ENCODE results near the gene SLC25A18.

Gene SLC25A18

GRCh38 chr22:17638182-17638431 is 74.8 kb downstream of the SLC25A18 start:
- H3K9ac ChIP-seq = peak overlapping the region; percentile 87

DNA sequence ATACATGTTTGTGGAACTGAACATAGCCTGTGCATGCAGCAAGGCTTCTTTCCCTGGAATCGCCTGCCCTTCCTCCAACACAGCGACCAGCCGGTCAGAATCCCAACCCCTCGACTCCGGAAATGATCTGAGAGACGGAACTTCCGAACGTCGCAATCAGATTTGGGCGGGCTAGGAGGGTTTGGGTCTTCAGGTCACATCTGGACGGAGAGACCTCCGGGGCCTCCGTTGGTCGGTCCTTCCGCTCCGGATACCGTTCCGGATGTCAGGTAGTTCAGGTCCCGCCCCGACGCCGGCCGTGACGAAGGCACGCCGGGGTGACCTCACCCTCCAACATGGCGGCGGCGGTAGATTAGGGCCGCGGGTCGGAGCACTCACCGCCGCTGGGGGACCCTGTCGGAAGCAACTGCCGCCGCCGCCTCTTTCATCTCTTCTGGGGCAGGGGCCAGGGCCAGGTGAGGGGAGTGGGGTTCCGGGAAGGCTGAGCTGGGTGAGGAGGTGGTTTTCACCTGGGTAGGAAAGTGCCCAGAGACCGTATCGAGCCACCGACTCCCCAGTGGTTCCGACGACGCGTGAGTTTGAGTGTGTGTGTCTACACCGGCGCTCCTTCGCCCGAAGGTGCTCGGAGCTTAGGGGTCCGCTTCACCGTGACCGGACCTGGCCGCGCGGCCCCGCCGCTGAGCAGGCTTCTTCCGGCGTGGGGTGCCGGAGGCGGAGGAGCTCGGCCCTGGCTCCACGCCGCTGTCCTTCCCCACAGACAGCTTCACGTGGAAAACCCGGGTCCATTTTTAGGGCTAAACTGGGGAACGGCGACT is 75.3 kb downstream of the SLC25A18 start, which contains the start of gene BCL2L13:
Gene BCL2L13, plus strand, starts transcription at position 326 of the 815 bp plus-strand sequence. CDS start 16,955 bp downstream, outside the sequence.
- H3K79me2 ChIP-seq = no peaks in the 10 kb centered on the region
- H3K9me3 ChIP-seq (ENCODE audit: control insufficient read depth, low read length) = no peaks in the 10 kb centered on the region
- TF ChIP-seq, protein P1, sequence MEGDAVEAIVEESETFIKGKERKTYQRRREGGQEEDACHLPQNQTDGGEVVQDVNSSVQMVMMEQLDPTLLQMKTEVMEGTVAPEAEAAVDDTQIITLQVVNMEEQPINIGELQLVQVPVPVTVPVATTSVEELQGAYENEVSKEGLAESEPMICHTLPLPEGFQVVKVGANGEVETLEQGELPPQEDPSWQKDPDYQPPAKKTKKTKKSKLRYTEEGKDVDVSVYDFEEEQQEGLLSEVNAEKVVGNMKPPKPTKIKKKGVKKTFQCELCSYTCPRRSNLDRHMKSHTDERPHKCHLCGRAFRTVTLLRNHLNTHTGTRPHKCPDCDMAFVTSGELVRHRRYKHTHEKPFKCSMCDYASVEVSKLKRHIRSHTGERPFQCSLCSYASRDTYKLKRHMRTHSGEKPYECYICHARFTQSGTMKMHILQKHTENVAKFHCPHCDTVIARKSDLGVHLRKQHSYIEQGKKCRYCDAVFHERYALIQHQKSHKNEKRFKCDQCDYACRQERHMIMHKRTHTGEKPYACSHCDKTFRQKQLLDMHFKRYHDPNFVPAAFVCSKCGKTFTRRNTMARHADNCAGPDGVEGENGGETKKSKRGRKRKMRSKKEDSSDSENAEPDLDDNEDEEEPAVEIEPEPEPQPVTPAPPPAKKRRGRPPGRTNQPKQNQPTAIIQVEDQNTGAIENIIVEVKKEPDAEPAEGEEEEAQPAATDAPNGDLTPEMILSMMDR (IDR thresholded peaks at IDR 0.05) = no peak
- H3K27ac ChIP-seq = peak within 1 kb of the TSS; percentile 99
- H2AFZ ChIP-seq = peak within 1 kb of the TSS; percentile 91
- peak within 1 kb of the TSS; percentile 83 for H3K4me2 ChIP-seq (ENCODE audit: low read length)
- H3K9ac ChIP-seq = peak within 1 kb of the TSS; percentile 87
- peak within 1 kb of the TSS; percentile 90 for H3K4me3 ChIP-seq (ENCODE audit: low read depth, low read length)
- no peaks in the 10 kb centered on the region for H3K27me3 ChIP-seq (ENCODE audit: control insufficient read depth, insufficient read depth, low read length)
- no peaks in the 10 kb centered on the region for H3K36me3 ChIP-seq (ENCODE audit: control insufficient read depth, insufficient read depth, low read length)
- H3K4me1 ChIP-seq = peaks cover 8% of the 10 kb centered on the region

More at GRCh38 chr22:17638182-17638431, 74.8 kb downstream of the SLC25A18 start:
- no peaks in the 10 kb centered on the region for H3K36me3 ChIP-seq (ENCODE audit: control insufficient read depth, insufficient read depth, low read length)
- H3K4me2 ChIP-seq (ENCODE audit: low read length) = peak overlapping the region; percentile 83
- peak overlapping the region; percentile 91 for H2AFZ ChIP-seq
- TF ChIP-seq, protein P1 (IDR thresholded peaks at IDR 0.05) = no peak
- H3K4me1 ChIP-seq = peaks cover 11% of the 10 kb centered on the region
- H3K79me2 ChIP-seq = no peaks in the 10 kb centered on the region
- no peaks in the 10 kb centered on the region for H3K9me3 ChIP-seq (ENCODE audit: control insufficient read depth, low read length)
- peak overlapping the region; percentile 99 for H3K27ac ChIP-seq
- no peaks in the 10 kb centered on the region for H3K27me3 ChIP-seq (ENCODE audit: control insufficient read depth, insufficient read depth, low read length)
- H3K4me3 ChIP-seq (ENCODE audit: low read depth, low read length) = peak overlapping the region; percentile 90

DNA sequence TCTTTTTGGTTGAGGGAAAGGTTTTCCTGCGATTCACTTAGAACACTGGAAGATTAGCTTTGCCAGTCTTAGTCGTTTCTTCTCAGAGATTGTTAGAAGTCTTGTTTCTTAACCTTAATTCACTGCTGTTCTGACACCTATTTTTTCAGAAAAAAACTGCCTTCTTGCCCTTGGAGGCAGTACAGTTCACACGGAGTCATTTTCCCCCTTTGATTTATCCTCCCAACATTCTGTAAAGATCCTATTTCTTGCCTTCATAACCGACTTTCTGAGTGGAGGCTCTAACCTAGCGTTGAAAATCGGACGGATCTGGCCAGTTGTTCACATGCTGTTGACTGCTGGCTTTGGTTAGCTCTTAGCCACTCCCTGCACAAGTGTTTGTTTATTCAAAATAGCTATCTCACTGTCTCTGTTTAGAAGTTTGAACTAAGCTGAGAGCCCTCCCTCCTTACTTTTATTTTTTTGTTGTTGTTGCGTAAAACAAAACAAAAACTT is 76.0 kb downstream of the SLC25A18 start:
- Histone ChIP-seq H3K9ac (peak overlapping the region; percentile 87), H3K4me1 (peaks cover 4% of the 10 kb centered on the region), H3K79me2 (no peaks in the 10 kb centered on the region), H3K27me3 (ENCODE audit: control insufficient read depth, insufficient read depth, low read length) (no peaks in the 10 kb centered on the region), H2AFZ (peak overlapping the region; percentile 91), H3K36me3 (ENCODE audit: control insufficient read depth, insufficient read depth, low read length) (no peaks in the 10 kb centered on the region), H3K27ac (peak overlapping the region; percentile 99), H3K4me2 (ENCODE audit: low read length) (peak overlapping the region; percentile 83), H3K9me3 (ENCODE audit: control insufficient read depth, low read length) (no peaks in the 10 kb centered on the region), H3K4me3 (ENCODE audit: low read depth, low read length) (peak overlapping the region; percentile 90)
- TF ChIP-seq, protein P1 (IDR thresholded peaks at IDR 0.05) = no peak

Measured in parathyroid adenoma (tissue), 2 donors.